Measurements from ENCODE around the gene OBP2A. TPM values are rescaled to one million over a fixed set of nuclear protein-coding genes. Genes with fewer than 3 reads are reported as not detected.

OBP2A gene
- total and polyA plus RNA-seq, 10 of the 15 experiments (the other 5 are each of a cell fraction or from before 2014, with no cell fraction given) = not detected

DNA sequence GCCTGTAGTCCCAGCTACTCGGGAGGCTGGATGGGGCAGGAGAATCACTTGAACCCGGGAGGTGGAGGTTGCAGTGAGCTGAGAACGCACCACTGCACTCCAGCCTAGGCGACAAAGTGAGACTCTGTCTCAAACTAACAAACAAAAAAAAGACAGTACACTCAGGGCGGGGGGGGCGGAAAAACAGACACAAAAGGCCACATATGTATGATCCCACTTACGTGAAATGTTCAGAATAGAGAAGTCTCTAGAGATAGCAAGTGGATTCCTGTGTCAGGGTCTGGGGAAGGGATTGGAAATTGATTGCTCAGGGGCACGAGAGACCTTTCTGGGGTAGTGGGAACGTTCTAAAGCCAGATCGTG is 33.7 kb upstream of the OBP2A start:
- ChIA-PET CTCF (no interaction called here), RAD21 (ENCODE audit: unreplicated experiment) (no interaction called here), POLR2A (no interaction called here), SMC1A (ENCODE audit: uncharacterized antibody, unreplicated experiment) (no interaction called here)
- no peaks in the 10 kb centered on the region for H3K36me3 ChIP-seq (ENCODE audit: control insufficient read depth in 2 of 2, insufficient read depth in 2 of 2, low read length in 1 of 2)
- no peak overlapping the region for H3K4me2 ChIP-seq (ENCODE audit: control insufficient read depth, insufficient read depth)
- no peak for TF ChIP-seq POLR2AphosphoS2 (IDR thresholded peaks at IDR 0.05; ENCODE audit: low read depth, low read length)
- TF ChIP-seq NR2C1 (IDR thresholded peaks at IDR 0.05) = no peak
- no peak for TF ChIP-seq CBX5 (IDR thresholded peaks at IDR 0.05; ENCODE audit: low read depth)
- no peak for TF ChIP-seq ESRRA (IDR thresholded peaks at IDR 0.05; ENCODE audit: low read length)
- no peak for TF ChIP-seq IRF4 (IDR thresholded peaks at IDR 0.05; ENCODE audit: low read depth, low read length)
- no peak for TF ChIP-seq KAT2A (conservative IDR thresholded peaks at IDR 0.05; ENCODE audit: control insufficient read depth, low read depth, low read length)
- BruUV-seq (replicated peaks) = no TSS peak
- H3K79me2 ChIP-seq (ENCODE audit: control insufficient read depth, insufficient read depth, low read length) = no peaks in the 10 kb centered on the region
- H3K9ac ChIP-seq (ENCODE audit: control insufficient read depth, insufficient read depth, low read length) = no peak overlapping the region
- no peak for FAIRE-seq
- no peaks in the 10 kb centered on the region; a peak in 1 of 4 replicates for H3K27me3 ChIP-seq (replicated peaks in 1 of 2; ENCODE audit: control insufficient read depth in 2 of 2, insufficient read depth in 2 of 2, low read length in 1 of 2)
- ATAC-seq = no peak
- no peaks in the 10 kb centered on the region; the same call in 2 of the 3 replicates for H3K9me3 ChIP-seq (replicated peaks; ENCODE audit: control insufficient read depth, insufficient read depth, low read length)
- H2AFZ ChIP-seq (ENCODE audit: control insufficient read depth, low read depth, low read length) = no peak overlapping the region
- WGBS (ENCODE audit: insufficient coverage, insufficient replicate concordance, low lambda C conversion rate, missing lambda C conversion rate) = 40% methylated on average over 10 of the region's 10 CpGs
- no peak for DNase-seq (ENCODE audit: low read depth, low spot score)
- no peaks in the 10 kb centered on the region for H3K4me1 ChIP-seq (ENCODE audit: control insufficient read depth, insufficient read depth, low read length)
- H3K4me3 ChIP-seq = no peak overlapping the region
- no peaks in the 10 kb centered on the region for H4K20me1 ChIP-seq (ENCODE audit: control insufficient read depth, insufficient read depth)
- in situ Hi-C loops (cut with MboI) (no loop called here), intact Hi-C loops (cut with micrococcal nuclease; ENCODE audit: unreplicated experiment) (no loop called here)
- no peak overlapping the region for H3K27ac ChIP-seq (ENCODE audit: control insufficient read depth, insufficient read depth)

DNA sequence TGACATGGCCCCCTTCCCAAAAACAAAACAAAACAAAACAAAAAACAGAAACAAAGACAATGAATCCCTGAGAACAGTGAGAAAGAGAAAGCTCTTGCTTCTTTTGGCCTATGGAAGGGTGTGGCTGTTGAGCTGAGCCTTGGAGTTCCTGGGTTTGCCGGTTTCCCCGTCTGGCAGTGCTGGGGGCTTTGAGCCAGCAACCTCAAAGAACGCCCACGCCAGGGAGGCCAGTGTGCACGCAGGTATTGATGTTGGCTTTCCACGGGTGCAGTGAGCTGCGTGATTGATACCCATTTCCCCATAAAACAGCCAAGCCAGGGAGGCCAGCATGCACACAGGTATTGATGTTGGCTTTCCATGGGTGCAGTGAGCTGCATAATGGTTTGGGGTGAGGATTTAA is 33.0 kb upstream of the OBP2A start:
- no peaks in the 10 kb centered on the region for H3K4me1 ChIP-seq (ENCODE audit: control insufficient read depth, insufficient read depth, low read length)
- FAIRE-seq (no peak), ATAC-seq (no peak), DNase-seq (ENCODE audit: low read depth, low spot score) (no peak)
- in situ Hi-C loops (cut with MboI) (no loop called here), intact Hi-C loops (cut with micrococcal nuclease; ENCODE audit: unreplicated experiment) (no loop called here)
- H3K36me3 ChIP-seq (ENCODE audit: control insufficient read depth in 2 of 2, insufficient read depth in 2 of 2, low read length in 1 of 2) = no peaks in the 10 kb centered on the region
- no TSS peak for BruUV-seq (replicated peaks)
- WGBS (ENCODE audit: insufficient coverage, insufficient replicate concordance, low lambda C conversion rate, missing lambda C conversion rate) = 43% methylated on average over 7 of the region's 7 CpGs
- RAD21 ChIA-PET (ENCODE audit: unreplicated experiment) = no interaction called here
- H3K27me3 ChIP-seq (replicated peaks in 1 of 2; ENCODE audit: control insufficient read depth in 2 of 2, insufficient read depth in 2 of 2, low read length in 1 of 2) = no peaks in the 10 kb centered on the region; a peak in 1 of 4 replicates
- CTCF ChIA-PET = no interaction called here
- no peaks in the 10 kb centered on the region for H3K79me2 ChIP-seq (ENCODE audit: control insufficient read depth, insufficient read depth, low read length)
- H2AFZ ChIP-seq (ENCODE audit: control insufficient read depth, low read depth, low read length) = no peak overlapping the region
- no peaks in the 10 kb centered on the region for H4K20me1 ChIP-seq (ENCODE audit: control insufficient read depth, insufficient read depth)
- H3K4me2 ChIP-seq (ENCODE audit: control insufficient read depth, insufficient read depth) = no peak overlapping the region
- H3K27ac ChIP-seq (ENCODE audit: control insufficient read depth, insufficient read depth) = no peak overlapping the region
- POLR2A ChIA-PET = no interaction called here
- H3K9me3 ChIP-seq (replicated peaks; ENCODE audit: control insufficient read depth, insufficient read depth, low read length) = no peaks in the 10 kb centered on the region; the same call in 2 of the 3 replicates
- H3K9ac ChIP-seq (ENCODE audit: control insufficient read depth, insufficient read depth, low read length) = no peak overlapping the region
- H3K4me3 ChIP-seq = no peak overlapping the region
- SMC1A ChIA-PET (ENCODE audit: uncharacterized antibody, unreplicated experiment) = no interaction called here
- TF ChIP-seq ELK1 (IDR thresholded peaks at IDR 0.05; ENCODE audit: low read depth, low read length) (no peak), ESRRA (IDR thresholded peaks at IDR 0.05; ENCODE audit: low read length) (no peak), NR2C2 (IDR thresholded peaks at IDR 0.05; ENCODE audit: borderline replicate concordance, control insufficient read depth, insufficient read length, low read depth) (no peak), NFIC (IDR thresholded peaks at IDR 0.05; ENCODE audit: low read depth, low read length) (no peak), ZNF24 (IDR thresholded peaks at IDR 0.05) (no peak), ATF2 (IDR thresholded peaks at IDR 0.05; ENCODE audit: low read length) (no peak), PML (IDR thresholded peaks at IDR 0.05; ENCODE audit: low read length) (no peak), CHD4 (IDR thresholded peaks at IDR 0.05) (no peak), STAT1 (conservative IDR thresholded peaks at IDR 0.05) (no peak), NFYA (IDR thresholded peaks at IDR 0.05; ENCODE audit: borderline replicate concordance, low read depth, low read length) (no peak), STAT3 (IDR thresholded peaks at IDR 0.05; ENCODE audit: low read depth, low read length) (no peak), MEF2B (IDR thresholded peaks at IDR 0.05; ENCODE audit: partially characterized antibody, poor library complexity, severe bottlenecking) (no peak), RBBP5 (conservative IDR thresholded peaks at IDR 0.05) (no peak), SREBF1 (IDR thresholded peaks at IDR 0.05; ENCODE audit: low read length) (no peak), MYB (IDR thresholded peaks at IDR 0.05; ENCODE audit: borderline replicate concordance, low read depth, low read length) (no peak)

Measured in GM12878 (cell line).